ENCODE data around the gene SNAP23. TPM values are rescaled to one million over a fixed set of nuclear protein-coding genes. Genes with fewer than 3 reads are reported as not detected.

The SNAP23 gene
- total RNA-seq, 1 experiment from 2014 or later = 55.9 TPM

- no peak for DNase-seq (ENCODE audit: low read depth)
Measured at GRCh38 chr15:42558739-42559138, 63.3 kb downstream of the SNAP23 start.

- peak; percentile 97 for DNase-seq (ENCODE audit: low read depth)
Measured at GRCh38 chr15:42575188-42576039, 80.0 kb downstream of the SNAP23 start, which contains the start of gene STARD9. TSS of gene STARD9 (plus strand) at chr15:42575606. CDS start at chr15:42575716, 110 bp downstream.

- no peak for DNase-seq (ENCODE audit: low read depth)
Measured at GRCh38 chr15:42576040-42576594, 80.7 kb downstream of the SNAP23 start.

GRCh38 chr15:42576776-42577175 lies 81.3 kb downstream of the SNAP23 start:
- no peak for DNase-seq (ENCODE audit: low read depth)

- DNase-seq (ENCODE audit: low read depth) = peak; percentile 59
Measured at GRCh38 chr15:42577514-42578031, 82.1 kb downstream of the SNAP23 start.

- no peak for DNase-seq (ENCODE audit: low read depth)
Measured at GRCh38 chr15:42578984-42579537, 83.6 kb downstream of the SNAP23 start.

GRCh38 chr15:42581272-42581730 lies 85.9 kb downstream of the SNAP23 start:
- DNase-seq (ENCODE audit: low read depth) = peak; percentile 71

Other genes with a start within 250 kb of the SNAP23 start
- 14.7 and 14.8 TPM in 2 replicates for gene GANC, start 222.4 kb upstream of the SNAP23 start, total RNA-seq (2014; rRNA removed; shearing (Covaris generic))
- 62.3 and 75.6 TPM in 2 replicates for gene TMEM87A, start 222.2 kb upstream of the SNAP23 start, total RNA-seq (2014; rRNA removed; shearing (Covaris generic))
- gene CAPN3, start 136.1 kb upstream of the SNAP23 start, total RNA-seq (2014; rRNA removed; shearing (Covaris generic)) = 0.34 TPM in 1 of 2 replicates, not detected in the other
- 13.8 and 27.8 TPM in 2 replicates for gene ZNF106, start 4.5 kb upstream of the SNAP23 start, total RNA-seq (2014; rRNA removed; shearing (Covaris generic))
- 14.8 and 16.8 TPM in 2 replicates for gene LRRC57, start 53.2 kb downstream of the SNAP23 start, total RNA-seq (2014; rRNA removed; shearing (Covaris generic))
- gene HAUS2, start 53.2 kb downstream of the SNAP23 start, total RNA-seq (2014; rRNA removed; shearing (Covaris generic)) = 62.4 and 138 TPM in 2 replicates
- 1.4 and 2.7 TPM in 2 replicates for gene STARD9, start 80.0 kb downstream of the SNAP23 start, total RNA-seq (2014; rRNA removed; shearing (Covaris generic))
- 8.5 and 10.2 TPM in 2 replicates for gene CDAN1, start 241.5 kb downstream of the SNAP23 start, total RNA-seq (2014; rRNA removed; shearing (Covaris generic))

Data from M059J (cell line).